Psoas muscle (tissue), 8 donors: ENCODE measurements around the gene CPVL. TPM values are rescaled to one million over a fixed set of nuclear protein-coding genes. Genes with fewer than 3 reads are reported as not detected.

Experiments
- ATAC-seq, 4 donors: fragments of 200-7000 bp; cut with Tn5 transposase; one replicate each; pipeline ENCODE4 v1.9.1; 2020; ENCODE audit warnings: moderate library complexity in 3 of 4, mild to moderate bottlenecking in 2 of 4
- DNase-seq, 2 donors: peaks; one replicate each; pipeline ENCODE4 v3.0.0-alpha.2; 2020
- H3K27ac ChIP-seq: fragments of 200-600 bp; one replicate; pipeline ENCODE4 v1.8.0; 2022
- H3K27me3 ChIP-seq, 3 donors: fragments of 200-600 bp in 1 of 3; one replicate each; pipeline versions ENCODE4 v1.6.1 to v1.8.0; 2013 to 2022; ENCODE audit warnings: low read length in 2 of 3, mild to moderate bottlenecking in 2 of 3, moderate library complexity in 1 of 3; ENCODE audit not compliant: insufficient read depth in 3 of 3
- H3K36me3 ChIP-seq, 2 donors: fragments of 200-600 bp in 1 of 2; one replicate each; pipeline versions ENCODE4 v1.6.1 to v1.8.0; 2013 to 2022; ENCODE audit warnings: low read depth in 1 of 2, mild to moderate bottlenecking in 1 of 2, moderate library complexity in 1 of 2; ENCODE audit not compliant: insufficient read depth in 1 of 2
- H3K4me1 ChIP-seq: fragments of 200-600 bp; one replicate; pipeline ENCODE4 v1.8.0; 2022
- H3K4me3 ChIP-seq: fragments of 200-600 bp; one replicate; pipeline ENCODE4 v1.8.0; 2022; ENCODE audit warnings: mild to moderate bottlenecking
- H3K9me3 ChIP-seq: fragments of 200-600 bp; one replicate; pipeline ENCODE4 v1.8.0; 2022
- WGBS, 3 donors: extraction: QIAGEN DNeasy Blood & Tissue Kit; methylation state at CpG; one replicate each; pipeline versions ENCODE4 v1.1.6 to v1.1.7; 2013; 5-methylcytosine and 5-hydroxymethylcytosine counted together
- intact Hi-C, 2 donors: fragments of 100-400 bp; cut with DNase I; formaldehyde crosslinking; loops; one replicate each; pipeline versions ENCODE4 v1.11.0 to v1.14.2; 2022
- polyA plus RNA-seq, 3 donors: library from polyadenylated mRNA; stranded (reverse); fragments of 200-250 nt; gene quantifications; one replicate each; pipeline ENCODE4 v1.2.3, GENCODE V29; 2013
- total RNA-seq, 4 donors: library from RNA; stranded (reverse); fragmentation: NEBNext Ultra II Directional in 2 of 4; extraction: Animal tissue kit (Norgen Biotek cat#: 25700) in 2 of 4; gene quantifications; one replicate each; pipeline versions ENCODE4 v1.2.1 to v1.2.4, GENCODE V29; 2021 to 2023
- TF ChIP-seq, protein P1 (sequence below): fragments of 200-600 bp; IDR thresholded peaks from one replicate; pipeline ENCODE4 v1.8.0; 2022; ENCODE audit warnings: antibody characterized with exemption
- donor health status: healthy with polysubstance abuse.
- donor health status: DM: no; HTN: no; CAD: no; lungs with moderate emphysema.
- donor health status: Bipolar disorder and iron deficiency.
- donor health status: healthy.
- donor health status: DM: yes; HTN: yes; CAD: no.
- donor health status: DM: no; HTN: no; CAD: no.
- donor health status: DM: no; HTN: no; CAD: no.
- donor health status: DM: yes; HTN: yes; CAD: no.

CPVL gene
- total and polyA plus RNA-seq, 7 donors: 1.6 to 49.6 (median 6.1) TPM

- Histone ChIP-seq H3K36me3 (no peaks in the 10 kb centered on the region), H3K27me3 (no peaks in the 10 kb centered on the region), H3K4me1 (peaks cover 25% of the 10 kb centered on the region), H3K4me3 (no peak overlapping the region), H3K9me3 (no peaks in the 10 kb centered on the region), H3K27ac (no peak overlapping the region)
- DNase-seq: no peak
- ATAC-seq: no peak
- TF ChIP-seq, protein P1, sequence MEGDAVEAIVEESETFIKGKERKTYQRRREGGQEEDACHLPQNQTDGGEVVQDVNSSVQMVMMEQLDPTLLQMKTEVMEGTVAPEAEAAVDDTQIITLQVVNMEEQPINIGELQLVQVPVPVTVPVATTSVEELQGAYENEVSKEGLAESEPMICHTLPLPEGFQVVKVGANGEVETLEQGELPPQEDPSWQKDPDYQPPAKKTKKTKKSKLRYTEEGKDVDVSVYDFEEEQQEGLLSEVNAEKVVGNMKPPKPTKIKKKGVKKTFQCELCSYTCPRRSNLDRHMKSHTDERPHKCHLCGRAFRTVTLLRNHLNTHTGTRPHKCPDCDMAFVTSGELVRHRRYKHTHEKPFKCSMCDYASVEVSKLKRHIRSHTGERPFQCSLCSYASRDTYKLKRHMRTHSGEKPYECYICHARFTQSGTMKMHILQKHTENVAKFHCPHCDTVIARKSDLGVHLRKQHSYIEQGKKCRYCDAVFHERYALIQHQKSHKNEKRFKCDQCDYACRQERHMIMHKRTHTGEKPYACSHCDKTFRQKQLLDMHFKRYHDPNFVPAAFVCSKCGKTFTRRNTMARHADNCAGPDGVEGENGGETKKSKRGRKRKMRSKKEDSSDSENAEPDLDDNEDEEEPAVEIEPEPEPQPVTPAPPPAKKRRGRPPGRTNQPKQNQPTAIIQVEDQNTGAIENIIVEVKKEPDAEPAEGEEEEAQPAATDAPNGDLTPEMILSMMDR: no peak
- intact Hi-C loops: loop anchor here in 1 of 2 donors (5.0 kb wide), 1 partner anchor 43 kb away; no protein-coding TSS in a partner anchor
Measured at GRCh38 chr7:29084832-29085231, 61.5 kb downstream of the CPVL start.

- no peak for ATAC-seq
- intact Hi-C loops: no loop called here
- no peaks in the 10 kb centered on the region for H3K27me3 ChIP-seq
- WGBS, 3 donors: 68 to 88% (median 72%) methylated on average over 7 of the region's 7 CpGs
- H3K9me3 ChIP-seq: no peaks in the 10 kb centered on the region
- H3K36me3 ChIP-seq: no peaks in the 10 kb centered on the region
- TF ChIP-seq, protein P1: no peak
- H3K4me3 ChIP-seq: no peak overlapping the region
- H3K4me1 ChIP-seq: no peaks in the 10 kb centered on the region
- H3K27ac ChIP-seq: no peak overlapping the region
- no peak for DNase-seq
Measured at GRCh38 chr7:29080803-29081202, 65.5 kb downstream of the CPVL start.

GRCh38 chr7:29078311-29079260, 67.8 kb downstream of the CPVL start:
- WGBS, 3 donors: 92 to 95% (median 93%) methylated on average over 4 of the region's 4 CpGs
- no peaks in the 10 kb centered on the region for H3K4me1 ChIP-seq
- intact Hi-C loops: no loop called here

DNA sequence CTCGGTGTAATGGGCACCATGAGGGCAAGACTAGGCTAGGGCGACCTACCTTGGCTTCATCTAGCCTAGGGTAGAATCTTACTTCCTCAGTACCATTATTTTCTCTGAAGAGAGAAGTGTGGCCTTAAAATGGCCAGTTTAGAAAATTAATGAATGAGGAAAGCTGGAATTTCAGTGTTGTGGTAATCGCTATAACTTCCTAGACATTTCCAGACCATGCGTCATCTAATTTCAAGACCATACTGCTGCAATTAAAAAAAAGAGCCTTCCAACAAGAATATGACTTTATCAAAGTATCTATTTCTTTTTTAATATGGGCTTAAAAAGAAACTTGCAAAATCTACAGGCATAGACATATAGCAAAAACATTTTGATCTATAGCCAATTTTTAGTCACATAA, 68.5 kb downstream of the CPVL start:
- TF ChIP-seq, protein P1: no peak
- DNase-seq (no peak), ATAC-seq (no peak)
- H3K4me3 ChIP-seq: no peak overlapping the region
- no peak overlapping the region for H3K27ac ChIP-seq
- intact Hi-C loops: no loop called here
- H3K4me1 ChIP-seq: no peaks in the 10 kb centered on the region
- 97 to 98% (median 97%) methylated on average over 4 of the region's 4 CpGs for WGBS, 3 donors
- no peaks in the 10 kb centered on the region for H3K36me3 ChIP-seq
- H3K27me3 ChIP-seq: no peaks in the 10 kb centered on the region
- H3K9me3 ChIP-seq: no peaks in the 10 kb centered on the region

More at GRCh38 chr7:29078311-29079260, 67.8 kb downstream of the CPVL start:
- ATAC-seq: no peak
- no peak overlapping the region for H3K27ac ChIP-seq
- DNase-seq: no peak
- no peaks in the 10 kb centered on the region for H3K27me3 ChIP-seq
- no peaks in the 10 kb centered on the region for H3K36me3 ChIP-seq
- H3K9me3 ChIP-seq: no peaks in the 10 kb centered on the region
- TF ChIP-seq, protein P1: no peak
- H3K4me3 ChIP-seq: no peak overlapping the region
